HepG2 (cell line): ENCODE results near the gene AP5Z1. TPM values are rescaled to one million over a fixed set of nuclear protein-coding genes. Genes with fewer than 3 reads are reported as not detected.

Experiments used
- AKAP8 ChIP-seq: sonication (generic); formaldehyde crosslinking; IDR thresholded peaks from 2 replicates; pipeline ENCODE4 v1.5.1; 2020; ENCODE audit warnings: mild to moderate bottlenecking, missing genetic modification reagents
- ELF4 ChIP-seq: sonication (generic); formaldehyde crosslinking; IDR thresholded peaks from 2 replicates; pipeline ENCODE4 v1.5.0; 2020; ENCODE audit warnings: missing genetic modification reagents, mild to moderate bottlenecking, moderate library complexity, borderline replicate concordance
- GATA4 ChIP-seq: sonication (generic); IDR thresholded peaks from 2 replicates; pipeline ENCODE4 v1.6.1; 2016; ENCODE audit warnings: antibody characterized with exemption, low read depth, borderline replicate concordance
- HDAC6 ChIP-seq: fragments of 200-600 bp; sonication (generic); IDR thresholded peaks from 2 replicates; pipeline ENCODE4 v1.7.0; 2017; ENCODE audit warnings: mild to moderate bottlenecking, antibody characterized with exemption, low read length, low read depth
- HHEX ChIP-seq: IDR thresholded peaks from 2 replicates; pipeline ENCODE4 v1.6.1; 2016; ENCODE audit warnings: control low read depth
- JUNB ChIP-seq: sonication (generic); formaldehyde crosslinking; IDR thresholded peaks from 2 replicates; pipeline ENCODE4 v1.8.0; 2022; ENCODE audit warnings: missing genetic modification reagents, mild to moderate bottlenecking, borderline replicate concordance
- NR2F6 ChIP-seq, 2 experiments: IDR thresholded peaks; 2 replicates each; pipeline ENCODE4 v1.6.1; 2016; ENCODE audit warnings: antibody characterized with exemption in 1 of 2, mild to moderate bottlenecking in 1 of 2
- TEAD3 ChIP-seq: optimal IDR thresholded peaks from 2 replicates; pipeline ENCODE3; 2016; ENCODE audit warnings: borderline replicate concordance
- ZNF205 ChIP-seq: IDR thresholded peaks from 2 replicates; pipeline ENCODE4 v1.6.1; 2018; ENCODE audit warnings: missing biosample characterization, missing genetic modification reagents
- ZNF317 ChIP-seq: sonication (generic); formaldehyde crosslinking; IDR thresholded peaks from 2 replicates; pipeline ENCODE4 v1.5.0; 2020; ENCODE audit warnings: mild to moderate bottlenecking, missing genetic modification reagents
- ZNF331 ChIP-seq: sonication (generic); formaldehyde crosslinking; IDR thresholded peaks from 2 replicates; pipeline ENCODE4 v1.4.0; 2020; ENCODE audit warnings: missing genetic modification reagents
- ZNF530 ChIP-seq: sonication (generic); formaldehyde crosslinking; IDR thresholded peaks from 2 replicates; pipeline ENCODE4 v1.5.0; 2020; ENCODE audit warnings: low read depth, mild to moderate bottlenecking, missing genetic modification reagents
- ZNF619 ChIP-seq: sonication (generic); formaldehyde crosslinking; IDR thresholded peaks from 2 replicates; pipeline ENCODE4 v1.4.0; 2020; ENCODE audit warnings: mild to moderate bottlenecking, missing genetic modification reagents
- polyA plus RNA-seq, 8 experiments: library from polyadenylated mRNA; depleted of rRNA in 3 of 8; stranded (reverse) in 7 of 8; unstranded in 1 of 8; fragments of >200 nt; fragmentation: Illumina TruSeq in 4 of 8; extraction: Trizol in 4 of 8; gene quantifications; 2 replicates each; pipeline versions ENCODE4 v1.2.1 to v1.2.3, GENCODE V29; 2011 to 2016; ENCODE audit warnings: low read depth in 4 of 8, missing spikeins in 1 of 8, mixed read lengths in 1 of 8; ENCODE audit not compliant: insufficient read depth in 1 of 8
- total RNA-seq, 5 experiments: library from RNA; depleted of rRNA; stranded (reverse); fragments of >200 nt; fragmentation: Illumina TruSeq; extraction: Trizol; gene quantifications; 2 replicates each; pipeline ENCODE4 v1.2.3, GENCODE V29; 2016; ENCODE audit warnings: low read depth in 1 of 5
- TF ChIP-seq, protein P1 (sequence below): sonication (generic); formaldehyde crosslinking; IDR thresholded peaks from 2 replicates; pipeline ENCODE4 v1.4.0; 2020; ENCODE audit warnings: mild to moderate bottlenecking, missing genetic modification reagents, borderline replicate concordance
- TF ChIP-seq, protein P2 (sequence below): sonication (generic); formaldehyde crosslinking; IDR thresholded peaks from 2 replicates; pipeline ENCODE4 v1.5.0; 2020; ENCODE audit warnings: mild to moderate bottlenecking, missing genetic modification reagents, borderline replicate concordance
- TF ChIP-seq, protein P3 (sequence below), 2 experiments: IDR thresholded peaks; 2 replicates each; pipeline ENCODE4 v1.6.1; 2011 to 2012; ENCODE audit warnings: low read length in 2 of 2, borderline replicate concordance in 1 of 2, low read depth in 1 of 2, mild to moderate bottlenecking in 1 of 2, moderate library complexity in 1 of 2

AP5Z1 gene
- total and polyA plus RNA-seq, 2 of the 13 experiments (the other 11 are each of a cell fraction or from before 2014, with no cell fraction given), result 9.3 to 15.1 TPM

DNA sequence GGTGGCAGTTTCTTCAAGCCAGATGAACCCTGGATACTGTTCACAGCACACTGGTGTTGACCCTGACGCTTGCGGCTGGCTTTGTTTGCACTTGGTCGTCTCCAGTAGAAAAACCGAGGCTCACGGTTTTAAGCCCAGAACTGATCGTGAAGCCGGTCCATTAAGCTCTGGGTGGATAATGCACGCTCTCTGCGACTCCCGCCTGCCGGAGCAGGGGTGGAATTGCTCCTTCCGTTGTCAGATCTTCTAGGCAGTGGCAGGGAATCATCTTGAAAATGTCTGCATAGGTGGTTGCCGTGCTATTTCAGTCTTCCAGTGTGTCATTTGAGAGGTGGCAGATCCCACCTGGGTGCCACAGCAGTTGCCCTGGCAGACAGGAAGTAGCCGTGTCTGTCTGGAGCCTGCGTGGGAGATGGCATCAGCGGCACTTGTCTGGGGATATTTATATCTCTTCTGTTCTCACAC lies 35.9 kb upstream of the AP5Z1 start (continued):
- TF ChIP-seq AKAP8, result peak; percentile 77; the same call in 1 of the 2 replicates
- TF ChIP-seq, protein P1, sequence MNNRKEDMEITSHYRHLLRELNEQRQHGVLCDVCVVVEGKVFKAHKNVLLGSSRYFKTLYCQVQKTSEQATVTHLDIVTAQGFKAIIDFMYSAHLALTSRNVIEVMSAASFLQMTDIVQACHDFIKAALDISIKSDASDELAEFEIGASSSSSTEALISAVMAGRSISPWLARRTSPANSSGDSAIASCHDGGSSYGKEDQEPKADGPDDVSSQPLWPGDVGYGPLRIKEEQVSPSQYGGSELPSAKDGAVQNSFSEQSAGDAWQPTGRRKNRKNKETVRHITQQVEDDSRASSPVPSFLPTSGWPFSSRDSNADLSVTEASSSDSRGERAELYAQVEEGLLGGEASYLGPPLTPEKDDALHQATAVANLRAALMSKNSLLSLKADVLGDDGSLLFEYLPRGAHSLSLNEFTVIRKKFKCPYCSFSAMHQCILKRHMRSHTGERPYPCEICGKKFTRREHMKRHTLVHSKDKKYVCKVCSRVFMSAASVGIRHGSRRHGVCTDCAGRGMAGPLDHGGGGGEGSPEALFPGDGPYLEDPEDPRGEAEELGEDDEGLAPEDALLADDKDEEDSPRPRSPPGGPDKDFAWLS, result no peak
- no peak for TF ChIP-seq ZNF205
- no peak for TF ChIP-seq NR2F6 (IDR thresholded peaks at IDR 0.05)
- TF ChIP-seq NR2F6 (CRISPR knock-in tag; IDR thresholded peaks at IDR 0.05), result peak; percentile 55; the same call in 1 of the 2 replicates
- no peak; the same call in 1 of the 2 replicates for TF ChIP-seq ZNF619 (CRISPR knock-in tag)
- no peak for TF ChIP-seq HDAC6
- no peak for TF ChIP-seq ZNF530
- TF ChIP-seq ELF4 (CRISPR knock-in tag), result no peak
- TF ChIP-seq, protein P2, sequence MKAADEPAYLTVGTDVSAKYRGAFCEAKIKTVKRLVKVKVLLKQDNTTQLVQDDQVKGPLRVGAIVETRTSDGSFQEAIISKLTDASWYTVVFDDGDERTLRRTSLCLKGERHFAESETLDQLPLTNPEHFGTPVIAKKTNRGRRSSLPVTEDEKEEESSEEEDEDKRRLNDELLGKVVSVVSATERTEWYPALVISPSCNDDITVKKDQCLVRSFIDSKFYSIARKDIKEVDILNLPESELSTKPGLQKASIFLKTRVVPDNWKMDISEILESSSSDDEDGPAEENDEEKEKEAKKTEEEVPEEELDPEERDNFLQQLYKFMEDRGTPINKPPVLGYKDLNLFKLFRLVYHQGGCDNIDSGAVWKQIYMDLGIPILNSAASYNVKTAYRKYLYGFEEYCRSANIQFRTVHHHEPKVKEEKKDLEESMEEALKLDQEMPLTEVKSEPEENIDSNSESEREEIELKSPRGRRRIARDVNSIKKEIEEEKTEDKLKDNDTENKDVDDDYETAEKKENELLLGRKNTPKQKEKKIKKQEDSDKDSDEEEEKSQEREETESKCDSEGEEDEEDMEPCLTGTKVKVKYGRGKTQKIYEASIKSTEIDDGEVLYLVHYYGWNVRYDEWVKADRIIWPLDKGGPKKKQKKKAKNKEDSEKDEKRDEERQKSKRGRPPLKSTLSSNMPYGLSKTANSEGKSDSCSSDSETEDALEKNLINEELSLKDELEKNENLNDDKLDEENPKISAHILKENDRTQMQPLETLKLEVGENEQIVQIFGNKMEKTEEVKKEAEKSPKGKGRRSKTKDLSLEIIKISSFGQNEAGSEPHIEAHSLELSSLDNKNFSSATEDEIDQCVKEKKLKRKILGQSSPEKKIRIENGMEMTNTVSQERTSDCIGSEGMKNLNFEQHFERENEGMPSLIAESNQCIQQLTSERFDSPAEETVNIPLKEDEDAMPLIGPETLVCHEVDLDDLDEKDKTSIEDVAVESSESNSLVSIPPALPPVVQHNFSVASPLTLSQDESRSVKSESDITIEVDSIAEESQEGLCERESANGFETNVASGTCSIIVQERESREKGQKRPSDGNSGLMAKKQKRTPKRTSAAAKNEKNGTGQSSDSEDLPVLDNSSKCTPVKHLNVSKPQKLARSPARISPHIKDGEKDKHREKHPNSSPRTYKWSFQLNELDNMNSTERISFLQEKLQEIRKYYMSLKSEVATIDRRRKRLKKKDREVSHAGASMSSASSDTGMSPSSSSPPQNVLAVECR (CRISPR knock-in tag), result peak; percentile 21
- no peak for TF ChIP-seq GATA4
- no peak for TF ChIP-seq TEAD3 (CRISPR knock-in tag)
- TF ChIP-seq ZNF317, result no peak
- TF ChIP-seq JUNB, result no peak
- peak; percentile 47; the same call in 1 of the 2 replicates for TF ChIP-seq ZNF331 (CRISPR knock-in tag)
- TF ChIP-seq, protein P3, sequence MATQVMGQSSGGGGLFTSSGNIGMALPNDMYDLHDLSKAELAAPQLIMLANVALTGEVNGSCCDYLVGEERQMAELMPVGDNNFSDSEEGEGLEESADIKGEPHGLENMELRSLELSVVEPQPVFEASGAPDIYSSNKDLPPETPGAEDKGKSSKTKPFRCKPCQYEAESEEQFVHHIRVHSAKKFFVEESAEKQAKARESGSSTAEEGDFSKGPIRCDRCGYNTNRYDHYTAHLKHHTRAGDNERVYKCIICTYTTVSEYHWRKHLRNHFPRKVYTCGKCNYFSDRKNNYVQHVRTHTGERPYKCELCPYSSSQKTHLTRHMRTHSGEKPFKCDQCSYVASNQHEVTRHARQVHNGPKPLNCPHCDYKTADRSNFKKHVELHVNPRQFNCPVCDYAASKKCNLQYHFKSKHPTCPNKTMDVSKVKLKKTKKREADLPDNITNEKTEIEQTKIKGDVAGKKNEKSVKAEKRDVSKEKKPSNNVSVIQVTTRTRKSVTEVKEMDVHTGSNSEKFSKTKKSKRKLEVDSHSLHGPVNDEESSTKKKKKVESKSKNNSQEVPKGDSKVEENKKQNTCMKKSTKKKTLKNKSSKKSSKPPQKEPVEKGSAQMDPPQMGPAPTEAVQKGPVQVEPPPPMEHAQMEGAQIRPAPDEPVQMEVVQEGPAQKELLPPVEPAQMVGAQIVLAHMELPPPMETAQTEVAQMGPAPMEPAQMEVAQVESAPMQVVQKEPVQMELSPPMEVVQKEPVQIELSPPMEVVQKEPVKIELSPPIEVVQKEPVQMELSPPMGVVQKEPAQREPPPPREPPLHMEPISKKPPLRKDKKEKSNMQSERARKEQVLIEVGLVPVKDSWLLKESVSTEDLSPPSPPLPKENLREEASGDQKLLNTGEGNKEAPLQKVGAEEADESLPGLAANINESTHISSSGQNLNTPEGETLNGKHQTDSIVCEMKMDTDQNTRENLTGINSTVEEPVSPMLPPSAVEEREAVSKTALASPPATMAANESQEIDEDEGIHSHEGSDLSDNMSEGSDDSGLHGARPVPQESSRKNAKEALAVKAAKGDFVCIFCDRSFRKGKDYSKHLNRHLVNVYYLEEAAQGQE (IDR thresholded peaks at IDR 0.05; ENCODE audit: borderline replicate concordance in 1 of 2, low read depth in 1 of 2, low read length in 2 of 2), result no peak
- TF ChIP-seq HHEX (CRISPR knock-in tag), result no peak
